Panc1 (cell line): ENCODE data around the gene OTOG. TPM values are rescaled to one million over a fixed set of nuclear protein-coding genes. Genes with fewer than 3 reads are reported as not detected.

ENCODE experiments used
- ATAC-seq: fragments of 200-7000 bp; cut with Tn5 transposase; 2 replicates; pipeline ENCODE4 v1.9.1; 2020; ENCODE audit warnings: mild to moderate bottlenecking, moderate library complexity
- BruUV-seq: library from RNA; stranded (reverse); fragments of 400-500 nt; replicated peaks from 2 replicates; lab custom pipeline; 2021; lab: Mats Ljungman, UMichigan
- CTCF ChIA-PET: fragments of 300-600 bp; sonication (Branson Sonifier 250); formaldehyde crosslinking; loops from one replicate; lab custom pipeline; 2022; ENCODE audit warnings: antibody characterized with exemption; lab: Charles Lee
- POLR2A ChIA-PET: fragments of 300-600 bp; sonication (Branson Sonifier 250); formaldehyde crosslinking; loops from one replicate; lab custom pipeline; 2022; ENCODE audit warnings: antibody characterized with exemption; lab: Charles Lee
- DNase-seq: peaks from one replicate; pipeline ENCODE4 v3.0.0-alpha.2; 2010; ENCODE audit warnings: low read depth, low spot score
- H3K27ac ChIP-seq: 2 replicates; pipeline ENCODE4 v1.5.1; 2011; ENCODE audit warnings: mild to moderate bottlenecking, low read length, inconsistent platforms
- H3K27me3 ChIP-seq: fragments of 200-500 bp; sonication (Bioruptor generic); 2 replicates; pipeline ENCODE4 v1.6.0; 2014; ENCODE audit warnings: low read length, inconsistent platforms; ENCODE audit not compliant: control insufficient read depth, insufficient read depth
- H3K36me3 ChIP-seq: fragments of 200-500 bp; sonication (Bioruptor generic); 2 replicates; pipeline ENCODE4 v1.5.1; 2014; ENCODE audit warnings: inconsistent platforms, mild to moderate bottlenecking, low read length, moderate library complexity; ENCODE audit not compliant: control insufficient read depth, insufficient read depth
- H3K4me1 ChIP-seq: 2 replicates; pipeline ENCODE4 v1.5.1; 2011; ENCODE audit warnings: inconsistent platforms, mild to moderate bottlenecking, low read length, moderate library complexity; ENCODE audit not compliant: control insufficient read depth, insufficient read depth
- H3K4me3 ChIP-seq, 2 experiments: 2 replicates each; pipeline ENCODE4 v1.5.1; 2011 to 2012; ENCODE audit warnings: low read depth in 2 of 2, low read length in 2 of 2, mild to moderate bottlenecking in 2 of 2, inconsistent platforms in 1 of 2, moderate library complexity in 1 of 2
- H3K9me3 ChIP-seq: fragments of 200-500 bp; sonication (Bioruptor generic); 2 replicates; pipeline ENCODE4 v1.5.1; 2014; ENCODE audit warnings: low read depth, mild to moderate bottlenecking, inconsistent platforms, low read length, moderate library complexity; ENCODE audit not compliant: control insufficient read depth, insufficient read depth
- in situ Hi-C: cut with HindIII; loops from 2 replicates; pipeline ENCODE4 v1.10.0; 2016; ENCODE audit warnings: low sequenced_read_pairs, low pct_unique_long_range_greater_than_20kb
- intact Hi-C: fragments of 100-400 bp; cut with micrococcal nuclease; formaldehyde crosslinking; loops from one replicate; pipeline ENCODE4 v1.10.0; 2022; ENCODE audit not compliant: unreplicated experiment
- total RNA-seq: library from RNA; stranded (reverse); gene quantifications from one replicate; pipeline ENCODE4 v1.2.1, GENCODE V29; 2021; ENCODE audit not compliant: unreplicated experiment
- TF ChIP-seq, protein P1 (sequence below), 2 experiments: IDR thresholded peaks; 2 replicates each; pipeline ENCODE4 v1.6.1; 2011 to 2012; ENCODE audit warnings: low read depth in 2 of 2, control low read depth in 1 of 2, low read length in 1 of 2, mild to moderate bottlenecking in 1 of 2, moderate library complexity in 1 of 2; ENCODE audit not compliant: insufficient read depth in 1 of 2
- TF ChIP-seq, protein P2 (sequence below): fragments of 450-650 bp; IDR thresholded peaks from 2 replicates; pipeline ENCODE4 v1.5.1; 2017; ENCODE audit warnings: mild to moderate bottlenecking

Gene OTOG
- total RNA-seq, 1 experiment from 2014 or later: not detected

DNA sequence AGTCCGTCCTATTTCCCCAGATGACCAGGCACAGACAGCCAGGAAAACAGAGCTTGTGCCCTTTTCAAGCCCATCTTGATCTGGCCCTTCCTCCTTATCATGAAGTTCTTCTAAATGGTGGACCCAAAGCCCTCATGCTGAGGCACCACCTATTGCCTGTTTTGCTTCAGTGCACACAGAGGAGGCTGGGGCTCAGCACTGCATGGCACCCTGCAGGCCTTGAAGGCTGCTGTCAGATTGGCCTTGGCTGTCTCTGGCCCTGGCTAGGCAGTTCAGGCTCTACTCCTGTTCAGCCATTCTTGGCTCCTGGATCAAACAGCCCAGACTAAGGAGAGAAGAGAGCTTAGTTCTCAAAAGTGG is 49.2 kb downstream of the OTOG start:
- H3K4me1 ChIP-seq: no peaks in the 10 kb centered on the region
- H3K36me3 ChIP-seq: no peaks in the 10 kb centered on the region
- peaks cover 13% of the 10 kb centered on the region for H3K27me3 ChIP-seq
- H3K27ac ChIP-seq: no peak overlapping the region
- BruUV-seq: no TSS peak
- no peak for DNase-seq
- in situ Hi-C loops (no loop called here), intact Hi-C loops (loop anchor here (5.0 kb wide), 1 partner anchor 381 kb away; no protein-coding TSS in a partner anchor)
- H3K4me3 ChIP-seq: no peak overlapping the region
- TF ChIP-seq, protein P1, sequence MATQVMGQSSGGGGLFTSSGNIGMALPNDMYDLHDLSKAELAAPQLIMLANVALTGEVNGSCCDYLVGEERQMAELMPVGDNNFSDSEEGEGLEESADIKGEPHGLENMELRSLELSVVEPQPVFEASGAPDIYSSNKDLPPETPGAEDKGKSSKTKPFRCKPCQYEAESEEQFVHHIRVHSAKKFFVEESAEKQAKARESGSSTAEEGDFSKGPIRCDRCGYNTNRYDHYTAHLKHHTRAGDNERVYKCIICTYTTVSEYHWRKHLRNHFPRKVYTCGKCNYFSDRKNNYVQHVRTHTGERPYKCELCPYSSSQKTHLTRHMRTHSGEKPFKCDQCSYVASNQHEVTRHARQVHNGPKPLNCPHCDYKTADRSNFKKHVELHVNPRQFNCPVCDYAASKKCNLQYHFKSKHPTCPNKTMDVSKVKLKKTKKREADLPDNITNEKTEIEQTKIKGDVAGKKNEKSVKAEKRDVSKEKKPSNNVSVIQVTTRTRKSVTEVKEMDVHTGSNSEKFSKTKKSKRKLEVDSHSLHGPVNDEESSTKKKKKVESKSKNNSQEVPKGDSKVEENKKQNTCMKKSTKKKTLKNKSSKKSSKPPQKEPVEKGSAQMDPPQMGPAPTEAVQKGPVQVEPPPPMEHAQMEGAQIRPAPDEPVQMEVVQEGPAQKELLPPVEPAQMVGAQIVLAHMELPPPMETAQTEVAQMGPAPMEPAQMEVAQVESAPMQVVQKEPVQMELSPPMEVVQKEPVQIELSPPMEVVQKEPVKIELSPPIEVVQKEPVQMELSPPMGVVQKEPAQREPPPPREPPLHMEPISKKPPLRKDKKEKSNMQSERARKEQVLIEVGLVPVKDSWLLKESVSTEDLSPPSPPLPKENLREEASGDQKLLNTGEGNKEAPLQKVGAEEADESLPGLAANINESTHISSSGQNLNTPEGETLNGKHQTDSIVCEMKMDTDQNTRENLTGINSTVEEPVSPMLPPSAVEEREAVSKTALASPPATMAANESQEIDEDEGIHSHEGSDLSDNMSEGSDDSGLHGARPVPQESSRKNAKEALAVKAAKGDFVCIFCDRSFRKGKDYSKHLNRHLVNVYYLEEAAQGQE (IDR thresholded peaks at IDR 0.05; ENCODE audit: insufficient read depth in 1 of 2, low read depth in 2 of 2, low read length in 1 of 2): no peak
- TF ChIP-seq, protein P2, sequence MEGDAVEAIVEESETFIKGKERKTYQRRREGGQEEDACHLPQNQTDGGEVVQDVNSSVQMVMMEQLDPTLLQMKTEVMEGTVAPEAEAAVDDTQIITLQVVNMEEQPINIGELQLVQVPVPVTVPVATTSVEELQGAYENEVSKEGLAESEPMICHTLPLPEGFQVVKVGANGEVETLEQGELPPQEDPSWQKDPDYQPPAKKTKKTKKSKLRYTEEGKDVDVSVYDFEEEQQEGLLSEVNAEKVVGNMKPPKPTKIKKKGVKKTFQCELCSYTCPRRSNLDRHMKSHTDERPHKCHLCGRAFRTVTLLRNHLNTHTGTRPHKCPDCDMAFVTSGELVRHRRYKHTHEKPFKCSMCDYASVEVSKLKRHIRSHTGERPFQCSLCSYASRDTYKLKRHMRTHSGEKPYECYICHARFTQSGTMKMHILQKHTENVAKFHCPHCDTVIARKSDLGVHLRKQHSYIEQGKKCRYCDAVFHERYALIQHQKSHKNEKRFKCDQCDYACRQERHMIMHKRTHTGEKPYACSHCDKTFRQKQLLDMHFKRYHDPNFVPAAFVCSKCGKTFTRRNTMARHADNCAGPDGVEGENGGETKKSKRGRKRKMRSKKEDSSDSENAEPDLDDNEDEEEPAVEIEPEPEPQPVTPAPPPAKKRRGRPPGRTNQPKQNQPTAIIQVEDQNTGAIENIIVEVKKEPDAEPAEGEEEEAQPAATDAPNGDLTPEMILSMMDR: no peak
- ChIA-PET CTCF (interaction anchor here (0.7 kb wide), 1 partner anchor 407 kb away, joined by 3 read pairs; no protein-coding TSS in a partner anchor), POLR2A (no interaction called here)
- ATAC-seq: no peak
- H3K9me3 ChIP-seq: no peaks in the 10 kb centered on the region

DNA sequence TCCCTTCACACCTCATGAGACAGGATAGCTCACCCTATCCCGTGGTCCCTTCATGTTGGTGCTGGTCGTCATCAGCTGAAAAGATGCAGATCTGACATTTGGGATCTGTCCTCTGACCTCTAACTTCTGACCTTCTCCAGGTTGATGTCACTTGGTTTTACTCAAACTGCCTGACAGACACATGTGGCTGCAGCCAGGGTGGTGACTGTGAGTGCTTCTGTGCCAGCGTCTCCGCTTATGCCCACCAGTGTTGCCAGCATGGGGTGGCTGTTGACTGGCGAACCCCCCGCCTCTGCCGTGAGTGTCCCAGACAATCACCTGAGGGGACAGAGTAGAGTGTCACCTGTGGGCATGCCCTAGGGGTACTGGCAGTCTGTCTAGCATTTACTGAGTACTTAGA is 49.7 kb downstream of the OTOG start:
- H3K27me3 ChIP-seq: peaks cover 9% of the 10 kb centered on the region

More for the DNA sequence above, 49.7 kb downstream of the OTOG start:
- no TSS peak for BruUV-seq
- H3K36me3 ChIP-seq: no peaks in the 10 kb centered on the region
- CTCF ChIA-PET: interaction anchor here (0.7 kb wide), 1 partner anchor 406 kb away, joined by 3 read pairs; no protein-coding TSS in a partner anchor
- POLR2A ChIA-PET: no interaction called here
- H3K9me3 ChIP-seq: no peaks in the 10 kb centered on the region
- TF ChIP-seq, protein P1 (IDR thresholded peaks at IDR 0.05; ENCODE audit: insufficient read depth in 1 of 2, low read depth in 2 of 2, low read length in 1 of 2): no peak
- no peak overlapping the region for H3K4me3 ChIP-seq
- in situ Hi-C loops (no loop called here), intact Hi-C loops (loop anchor here (5.0 kb wide), 1 partner anchor 381 kb away; no protein-coding TSS in a partner anchor)
- no peaks in the 10 kb centered on the region for H3K4me1 ChIP-seq
- H3K27ac ChIP-seq: no peak overlapping the region
- DNase-seq (no peak), ATAC-seq (no peak)
